Lung (tissue), 12 donors: ENCODE measurements around the gene SYK. TPM values are rescaled to one million over a fixed set of nuclear protein-coding genes. Genes with fewer than 3 reads are reported as not detected.

Experiments
- ATAC-seq: fragments of 200-7000 bp; cut with Tn5 transposase; one replicate; pipeline ENCODE4 v1.9.1; 2020; ENCODE audit warnings: moderate number of reproducible peaks; ENCODE audit not compliant: insufficient read depth, low FRiP score
- DNase-seq, 3 donors: peaks; one replicate each; pipeline ENCODE4 v3.0.0-alpha.2; 2013 to 2017
- H3K27ac ChIP-seq, 2 donors: one replicate each; pipeline ENCODE4 v1.5.1; 2013; ENCODE audit warnings: mild to moderate bottlenecking in 2 of 2, moderate library complexity in 2 of 2, control low read depth in 1 of 2, inconsistent platforms in 1 of 2, low read depth in 1 of 2, low read length in 1 of 2
- H3K27me3 ChIP-seq, 3 donors: one replicate each; pipeline ENCODE4 v1.5.1; 2013; ENCODE audit warnings: low read length in 2 of 3; ENCODE audit not compliant: control insufficient read depth in 3 of 3, insufficient read depth in 3 of 3
- H3K36me3 ChIP-seq, 4 donors: one replicate each; pipeline ENCODE4 v1.5.1; 2013; ENCODE audit warnings: low read length in 4 of 4, mild to moderate bottlenecking in 1 of 4, moderate library complexity in 1 of 4; ENCODE audit not compliant: control insufficient read depth in 4 of 4, insufficient read depth in 4 of 4
- H3K4me1 ChIP-seq, 5 donors: one replicate each; pipeline ENCODE4 v1.5.1; 2013; ENCODE audit warnings: low read length in 5 of 5, mild to moderate bottlenecking in 2 of 5, moderate library complexity in 1 of 5; ENCODE audit not compliant: control insufficient read depth in 5 of 5, insufficient read depth in 5 of 5
- H3K4me3 ChIP-seq: one replicate; pipeline ENCODE4 v1.5.1; 2013; ENCODE audit warnings: mild to moderate bottlenecking, control low read depth, moderate library complexity
- H3K9ac ChIP-seq, 2 donors: one replicate each; pipeline ENCODE4 v1.5.1; 2013; ENCODE audit warnings: low read length in 2 of 2, control low read depth in 1 of 2; ENCODE audit not compliant: insufficient read depth in 1 of 2
- H3K9me3 ChIP-seq, 4 donors: one replicate each; pipeline ENCODE4 v1.5.1; 2013; ENCODE audit warnings: low read length in 3 of 4, mild to moderate bottlenecking in 1 of 4, moderate library complexity in 1 of 4; ENCODE audit not compliant: control insufficient read depth in 4 of 4, insufficient read depth in 3 of 4
- CTCF ChIP-seq: IDR thresholded peaks from 2 replicates; pipeline ENCODE4 v1.5.1; 2012; ENCODE audit warnings: mild to moderate bottlenecking; ENCODE audit errors: control extremely low read depth, extremely low read depth
- WGBS, 2 donors: extraction: QIAGEN DNeasy Blood & Tissue Kit; methylation state at CpG; one replicate each; pipeline ENCODE4 v1.1.7; 2013; 5-methylcytosine and 5-hydroxymethylcytosine counted together
- polyA plus RNA-seq, 2 donors: library from polyadenylated mRNA; stranded (reverse); fragments of 200-250 nt; gene quantifications; one replicate each; pipeline ENCODE4 v1.2.1, GENCODE V29; 2013
- total RNA-seq, 2 donors: library from RNA; depleted of rRNA in 1 of 2; stranded (reverse); fragments of >200 nt in 1 of 2; gene quantifications; one replicate each; pipeline ENCODE4 v1.2.1, GENCODE V29; 2014 to 2021
- donor health status: control.
- donor health status: control.
- donor health status: Bipolar disorder and iron deficiency.
- donor health status: healthy.
- donor health status: DM: yes; HTN: yes; CAD: no.

Gene SYK
- total and polyA plus RNA-seq, 4 donors, result 13.7 to 71.6 (median 35.0) TPM

GRCh38 chr9:90842996-90843395, 41.4 kb downstream of the SYK start:
- no peak overlapping the region for H3K9ac ChIP-seq
- H3K9me3 ChIP-seq, result peaks cover 0 to 9% (median 4%) of the 10 kb centered on the region in 4 donors
- peaks cover 0 to 7% (median 0%) of the 10 kb centered on the region in 4 donors for H3K36me3 ChIP-seq
- peaks cover 0 to 9% (median 0%) of the 10 kb centered on the region in 5 donors for H3K4me1 ChIP-seq
- H3K27me3 ChIP-seq, result no peaks in the 10 kb centered on the region
- H3K4me3 ChIP-seq, result no peak overlapping the region
- no peak for DNase-seq
- no peak for TF ChIP-seq CTCF
- no peak for ATAC-seq
- 42 to 68% methylated on average over 14 of the region's 14 CpGs for WGBS, 2 donors
- H3K27ac ChIP-seq, result no peak overlapping the region

DNA sequence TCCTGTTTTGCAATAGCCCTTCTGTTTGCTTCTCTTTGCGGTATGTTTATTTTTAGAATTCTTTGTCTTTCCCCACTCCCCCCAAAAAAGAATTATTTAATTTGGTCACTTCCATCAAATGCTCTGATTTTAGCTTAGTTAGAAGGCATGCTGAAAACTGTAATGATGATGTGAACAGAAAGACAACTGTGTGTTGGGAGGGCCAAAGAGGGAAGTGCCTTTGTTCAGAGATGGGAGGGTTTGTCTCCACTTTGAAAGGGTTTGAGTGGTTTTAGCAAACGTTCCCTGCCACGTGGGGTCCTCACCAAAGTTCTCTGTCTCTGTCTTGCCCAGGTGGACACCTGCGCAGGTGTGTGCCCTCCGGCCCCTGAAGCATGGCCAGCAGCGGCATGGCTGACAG, 41.9 kb downstream of the SYK start:
- H3K27me3 ChIP-seq, result no peaks in the 10 kb centered on the region
- H3K9me3 ChIP-seq, result peaks cover 0 to 9% (median 4%) of the 10 kb centered on the region in 4 donors
- 58 to 73% methylated on average over 6 of the region's 6 CpGs for WGBS, 2 donors
- H3K4me3 ChIP-seq, result no peak overlapping the region
- H3K36me3 ChIP-seq, result peaks cover 0 to 7% (median 0%) of the 10 kb centered on the region in 4 donors
- no peak for DNase-seq
- no peak for TF ChIP-seq CTCF
- no peak overlapping the region for H3K9ac ChIP-seq
- no peak for ATAC-seq
- peaks cover 0 to 9% (median 0%) of the 10 kb centered on the region in 5 donors for H3K4me1 ChIP-seq
- H3K27ac ChIP-seq, result no peak overlapping the region

DNA sequence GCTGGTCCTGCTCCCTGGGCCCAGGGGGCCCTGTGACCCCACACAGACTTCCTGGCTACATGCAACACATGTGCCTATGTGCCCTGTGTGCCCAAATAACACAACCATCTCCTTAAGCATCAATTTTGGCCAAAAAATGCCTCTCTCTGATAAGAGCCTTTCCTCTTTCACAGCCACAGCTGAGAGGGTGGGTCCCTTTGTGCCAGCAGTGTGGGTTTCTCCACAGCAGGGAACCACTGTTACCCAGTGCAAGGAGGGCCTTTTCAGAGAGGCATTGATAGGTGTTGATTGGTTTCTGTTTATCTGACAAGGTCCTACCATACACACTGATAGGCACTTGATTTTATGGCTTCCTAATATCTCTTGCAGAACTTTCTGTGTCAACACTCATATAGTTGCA, 42.7 kb downstream of the SYK start:
- no peak overlapping the region for H3K4me3 ChIP-seq
- H3K27me3 ChIP-seq, result no peaks in the 10 kb centered on the region
- ATAC-seq (no peak), DNase-seq (no peak)
- peaks cover 0 to 9% (median 0%) of the 10 kb centered on the region in 5 donors for H3K4me1 ChIP-seq
- peaks cover 0 to 9% (median 4%) of the 10 kb centered on the region in 4 donors for H3K9me3 ChIP-seq
- no peak for TF ChIP-seq CTCF
- no peak overlapping the region for H3K9ac ChIP-seq
- no peak overlapping the region for H3K27ac ChIP-seq
- H3K36me3 ChIP-seq, result peaks cover 0 to 7% (median 0%) of the 10 kb centered on the region in 4 donors
